Trophoblast cell (in vitro differentiated cells and primary cell): ENCODE data around the gene MMAA.

Source experiments
- DNase-seq, 2 donors: peaks; one replicate each; pipeline ENCODE4 v3.0.0-alpha.2; 2016
- H2AFZ ChIP-seq: 2 replicates; pipeline ENCODE4 v1.6.1; 2013; ENCODE audit warnings: low read length, moderate library complexity, mild to moderate bottlenecking; ENCODE audit not compliant: insufficient read depth, poor library complexity
- H2AK5ac ChIP-seq: 2 replicates; pipeline ENCODE4 v1.6.1; 2013; ENCODE audit warnings: mild to moderate bottlenecking, low read length
- H2BK120ac ChIP-seq: 2 replicates; pipeline ENCODE4 v1.6.1; 2013; ENCODE audit warnings: low read length, mild to moderate bottlenecking, moderate library complexity; ENCODE audit not compliant: insufficient read depth, poor library complexity
- H2BK12ac ChIP-seq: 2 replicates; pipeline ENCODE4 v1.6.1; 2013; ENCODE audit warnings: mild to moderate bottlenecking, low read length, moderate library complexity
- H2BK5ac ChIP-seq: 2 replicates; pipeline ENCODE4 v1.6.1; 2013; ENCODE audit warnings: low read length, low read depth, moderate library complexity, mild to moderate bottlenecking; ENCODE audit not compliant: poor library complexity
- H3K14ac ChIP-seq: 2 replicates; pipeline ENCODE4 v1.6.1; 2013; ENCODE audit warnings: mild to moderate bottlenecking, low read length
- H3K18ac ChIP-seq: 2 replicates; pipeline ENCODE4 v1.6.1; 2013; ENCODE audit warnings: mild to moderate bottlenecking, low read length
- H3K23ac ChIP-seq: 2 replicates; pipeline ENCODE4 v1.6.1; 2013; ENCODE audit warnings: low read length
- H3K27ac ChIP-seq: 2 replicates; pipeline ENCODE4 v1.5.1; 2013; ENCODE audit warnings: low read depth, mild to moderate bottlenecking, inconsistent platforms, low read length, moderate library complexity
- H3K27me3 ChIP-seq: 2 replicates; pipeline ENCODE4 v1.6.1; 2013; ENCODE audit warnings: inconsistent platforms, mild to moderate bottlenecking, low read length, moderate library complexity; ENCODE audit not compliant: insufficient read depth
- H3K36me3 ChIP-seq, 2 experiments: 1 replicate in 1 of 2; 2 replicates in 1 of 2; pipeline ENCODE4 v1.6.1; 2013; ENCODE audit warnings: low read length in 2 of 2, mild to moderate bottlenecking in 2 of 2, moderate library complexity in 1 of 2; ENCODE audit not compliant: insufficient read depth in 2 of 2, control insufficient read depth in 1 of 2
- H3K4ac ChIP-seq: 2 replicates; pipeline ENCODE4 v1.6.1; 2013; ENCODE audit warnings: low read depth, mild to moderate bottlenecking, low read length, moderate library complexity
- H3K4me1 ChIP-seq, 2 experiments: 1 replicate in 1 of 2; 2 replicates in 1 of 2; pipeline ENCODE4 v1.6.1; 2013; ENCODE audit warnings: low read length in 2 of 2, mild to moderate bottlenecking in 2 of 2, moderate library complexity in 1 of 2; ENCODE audit not compliant: insufficient read depth in 2 of 2, control insufficient read depth in 1 of 2
- H3K4me2 ChIP-seq: 2 replicates; pipeline ENCODE4 v1.6.1; 2013; ENCODE audit warnings: inconsistent platforms, mild to moderate bottlenecking, low read length, moderate library complexity
- H3K4me3 ChIP-seq: 2 replicates; pipeline ENCODE4 v1.5.1; 2013; ENCODE audit warnings: mild to moderate bottlenecking, low read depth, low read length, inconsistent platforms
- H3K79me1 ChIP-seq: one replicate; pipeline ENCODE4 v1.6.1; 2013; ENCODE audit warnings: low read length
- H3K79me2 ChIP-seq: 2 replicates; pipeline ENCODE4 v1.6.1; 2013; ENCODE audit warnings: low read length, mild to moderate bottlenecking; ENCODE audit not compliant: control insufficient read depth, insufficient read depth, poor library complexity
- H3K9ac ChIP-seq: 2 replicates; pipeline ENCODE4 v1.6.1; 2013; ENCODE audit warnings: mild to moderate bottlenecking, low read length
- H3K9me3 ChIP-seq: 2 replicates; pipeline ENCODE4 v1.6.1; 2013; ENCODE audit warnings: low read depth, mild to moderate bottlenecking, control low read depth, inconsistent platforms, low read length; ENCODE audit not compliant: insufficient read depth
- H4K12ac ChIP-seq: 2 replicates; pipeline ENCODE4 v1.6.1; 2013; ENCODE audit warnings: low read depth, mild to moderate bottlenecking, low read length, moderate library complexity
- H4K8ac ChIP-seq: 2 replicates; pipeline ENCODE4 v1.6.1; 2013; ENCODE audit warnings: low read depth, mild to moderate bottlenecking, low read length, moderate library complexity
- H4K91ac ChIP-seq: one replicate; pipeline ENCODE4 v1.6.1; 2013; ENCODE audit warnings: low read depth, mild to moderate bottlenecking, low read length, moderate library complexity
- WGBS: extraction: QIAGEN DNeasy Blood & Tissue Kit; methylation state at CpG from one replicate; pipeline ENCODE4 v1.1.7; 2013; ENCODE audit warnings: missing lambda C conversion rate; ENCODE audit not compliant: insufficient read length, insufficient coverage; ENCODE audit errors: extremely low coverage; 5-methylcytosine and 5-hydroxymethylcytosine counted together

The MMAA gene

GRCh38 chr4:145656156-145656555 is 37.0 kb downstream of the MMAA start:
- Histone ChIP-seq H2BK120ac (no peak overlapping the region), H4K91ac (no peak overlapping the region), H3K4ac (no peak overlapping the region), H2AFZ (no peak overlapping the region), H4K12ac (no peak overlapping the region), H3K79me1 (peaks cover 2% of the 10 kb centered on the region), H3K4me2 (no peak overlapping the region), H4K8ac (no peak overlapping the region), H3K79me2 (no peaks in the 10 kb centered on the region), H3K4me3 (no peak overlapping the region), H3K9me3 (no peaks in the 10 kb centered on the region), H3K27ac (no peak overlapping the region), H3K9ac (no peak overlapping the region), H3K23ac (no peak overlapping the region), H3K36me3 (no peaks in the 10 kb centered on the region), H3K4me1 (no peaks in the 10 kb centered on the region), H3K27me3 (no peaks in the 10 kb centered on the region), H2BK12ac (no peak overlapping the region), H2BK5ac (no peak overlapping the region), H3K14ac (no peak overlapping the region), H3K18ac (no peak overlapping the region), H2AK5ac (no peak overlapping the region)
- no CpG with 5 or more reads among the region's 1 CpG for WGBS
- DNase-seq, result no peak

GRCh38 chr4:145660064-145660463 is 40.9 kb downstream of the MMAA start:
- WGBS, result no CpG with 5 or more reads among the region's 3 CpGs
- Histone ChIP-seq H3K4me2 (no peak overlapping the region), H2BK120ac (no peak overlapping the region), H3K79me1 (no peaks in the 10 kb centered on the region), H3K27me3 (no peaks in the 10 kb centered on the region), H4K8ac (no peak overlapping the region), H3K79me2 (no peaks in the 10 kb centered on the region), H3K9ac (no peak overlapping the region), H3K4ac (no peak overlapping the region), H3K4me3 (no peak overlapping the region), H3K18ac (no peak overlapping the region), H3K4me1 (no peaks in the 10 kb centered on the region), H3K27ac (no peak overlapping the region), H2BK5ac (no peak overlapping the region), H3K36me3 (no peaks in the 10 kb centered on the region), H4K12ac (no peak overlapping the region), H3K14ac (no peak overlapping the region), H2BK12ac (no peak overlapping the region), H2AFZ (no peak overlapping the region), H4K91ac (no peak overlapping the region), H3K23ac (no peak overlapping the region), H3K9me3 (no peaks in the 10 kb centered on the region), H2AK5ac (no peak overlapping the region)
- DNase-seq, result no peak

- Histone ChIP-seq H3K4me3 (no peak overlapping the region), H3K4me2 (no peak overlapping the region), H3K27me3 (no peaks in the 10 kb centered on the region), H3K23ac (no peak overlapping the region), H4K12ac (no peak overlapping the region), H4K91ac (no peak overlapping the region), H3K36me3 (no peaks in the 10 kb centered on the region), H3K9me3 (no peaks in the 10 kb centered on the region), H2AFZ (no peak overlapping the region), H3K4ac (no peak overlapping the region), H2BK5ac (no peak overlapping the region), H2BK120ac (no peak overlapping the region), H2BK12ac (no peak overlapping the region), H3K4me1 (no peaks in the 10 kb centered on the region), H3K27ac (no peak overlapping the region), H3K14ac (no peak overlapping the region), H3K18ac (no peak overlapping the region), H3K79me2 (no peaks in the 10 kb centered on the region), H2AK5ac (no peak overlapping the region), H3K9ac (no peak overlapping the region), H3K79me1 (no peaks in the 10 kb centered on the region), H4K8ac (no peak overlapping the region)
- WGBS, result no CpG with 5 or more reads among the region's 3 CpGs
- DNase-seq, result no peak
These were observed 44.0 kb downstream of the MMAA start for GRCh38 chr4:145663194-145663593.

GRCh38 chr4:145665773-145666172 is 46.6 kb downstream of the MMAA start:
- no peak overlapping the region for H3K23ac ChIP-seq
- no peak overlapping the region for H2BK12ac ChIP-seq
- no CpG with 5 or more reads among the region's 1 CpG for WGBS
- no peaks in the 10 kb centered on the region for H3K9me3 ChIP-seq
- no peak overlapping the region for H3K9ac ChIP-seq
- H3K36me3 ChIP-seq, result no peaks in the 10 kb centered on the region
- no peak overlapping the region for H3K14ac ChIP-seq
- H3K4me2 ChIP-seq, result no peak overlapping the region
- H2BK120ac ChIP-seq, result no peak overlapping the region
- no peak overlapping the region for H4K91ac ChIP-seq
- H3K4ac ChIP-seq, result no peak overlapping the region
- H3K4me1 ChIP-seq, result no peaks in the 10 kb centered on the region
- no peak overlapping the region for H4K8ac ChIP-seq
- H3K4me3 ChIP-seq, result no peak overlapping the region
- H3K79me2 ChIP-seq, result no peaks in the 10 kb centered on the region
- H2AK5ac ChIP-seq, result no peak overlapping the region
- no peak overlapping the region for H4K12ac ChIP-seq
- H2BK5ac ChIP-seq, result no peak overlapping the region
- no peak overlapping the region for H3K27ac ChIP-seq
- H2AFZ ChIP-seq, result no peak overlapping the region
- H3K27me3 ChIP-seq, result no peaks in the 10 kb centered on the region
- peak in 1 of 2 donors; percentile 26 for DNase-seq
- H3K18ac ChIP-seq, result no peak overlapping the region
- no peaks in the 10 kb centered on the region for H3K79me1 ChIP-seq
